Measurements from ENCODE around the gene HNRNPC. TPM values are rescaled to one million over a fixed set of nuclear protein-coding genes. Genes with fewer than 3 reads are reported as not detected.
"Not testable (repeated sequence)": the region's sequence is repeated elsewhere in the genome, so short reads cannot be mapped to it uniquely, and the experiment has no call there.

The HNRNPC gene
- total and polyA plus RNA-seq, 9 of the 15 experiments (the other 6 are each of a cell fraction or from before 2014, with no cell fraction given) = 679 to 1,557 (median 1,191) TPM

GRCh38 chr14:21212824-21213223 is 56.4 kb downstream of the HNRNPC start:
- H3K9me3 ChIP-seq (replicated peaks; ENCODE audit: control insufficient read depth, insufficient read depth, low read depth, low read length); POLR2A ChIA-PET; CTCF ChIA-PET (ENCODE audit: low intra/inter-chr PET ratio); H3K9ac ChIP-seq (ENCODE audit: insufficient read depth in 1 of 2, low read depth in 2 of 2, low read length in 2 of 2); ATAC-seq; H3K4me1 ChIP-seq (replicated peaks in 1 of 2; ENCODE audit: control insufficient read depth in 2 of 2, insufficient read depth in 2 of 2, low read length in 2 of 2); H3K27me3 ChIP-seq (ENCODE audit: control insufficient read depth in 2 of 2, insufficient read depth in 2 of 2, low read length in 2 of 2); H2AFZ ChIP-seq (ENCODE audit: low read depth, low read length); intact Hi-C loops (cut with micrococcal nuclease); H3K9me1 ChIP-seq (ENCODE audit: control insufficient read depth, insufficient read depth, low read length); FAIRE-seq; H3K27ac ChIP-seq (ENCODE audit: extremely low read depth, low read depth, low read length); H4K20me1 ChIP-seq (replicated peaks; ENCODE audit: control insufficient read depth, insufficient read depth, low read length); DNase-seq (ENCODE audit: extremely low read depth in 1 of 4, low spot score in 3 of 4); BruUV-seq (replicated peaks); in situ Hi-C loops (cut with MboI); H3K4me3 ChIP-seq; H3K4me2 ChIP-seq (ENCODE audit: insufficient read depth, low read length): not testable (repeated sequence)
- 91% methylated on average over 7 of the region's 8 CpGs for WGBS (ENCODE audit: insufficient coverage, low coverage, missing lambda C conversion rate)
- Histone ChIP-seq H3K79me2 (ENCODE audit: control insufficient read depth, insufficient read depth, low read length) (peaks cover 57% of the 10 kb centered on the region), H3K36me3 (ENCODE audit: control insufficient read depth, insufficient read depth, low read length) (peaks cover 93% of the 10 kb centered on the region)

- Histone ChIP-seq H3K9ac (ENCODE audit: insufficient read depth in 1 of 2, low read depth in 2 of 2, low read length in 2 of 2) (no peak overlapping the region), H3K27ac (ENCODE audit: extremely low read depth, low read depth, low read length) (no peak overlapping the region), H4K20me1 (replicated peaks; ENCODE audit: control insufficient read depth, insufficient read depth, low read length) (peaks cover 5% of the 10 kb centered on the region; the same call in 1 of the 2 replicates), H3K36me3 (ENCODE audit: control insufficient read depth, insufficient read depth, low read length) (peaks cover 93% of the 10 kb centered on the region), H3K4me3 (no peak overlapping the region), H3K4me2 (ENCODE audit: insufficient read depth, low read length) (no peak overlapping the region), H3K9me3 (replicated peaks; ENCODE audit: control insufficient read depth, insufficient read depth, low read depth, low read length) (no peaks in the 10 kb centered on the region), H3K9me1 (ENCODE audit: control insufficient read depth, insufficient read depth, low read length) (no peaks in the 10 kb centered on the region), H3K79me2 (ENCODE audit: control insufficient read depth, insufficient read depth, low read length) (peaks cover 44% of the 10 kb centered on the region), H2AFZ (ENCODE audit: low read depth, low read length) (no peak overlapping the region), H3K4me1 (replicated peaks in 1 of 2; ENCODE audit: control insufficient read depth in 2 of 2, insufficient read depth in 2 of 2, low read length in 2 of 2) (no peaks in the 10 kb centered on the region), H3K27me3 (ENCODE audit: control insufficient read depth in 2 of 2, insufficient read depth in 2 of 2, low read length in 2 of 2) (no peaks in the 10 kb centered on the region)
- WGBS (ENCODE audit: insufficient coverage, low coverage, missing lambda C conversion rate) = 78% methylated on average over 2 of the region's 3 CpGs
- ATAC-seq = no peak
- CTCF ChIA-PET (ENCODE audit: low intra/inter-chr PET ratio) = no interaction called here
- BruUV-seq (replicated peaks) = no TSS peak
- DNase-seq (ENCODE audit: extremely low read depth in 1 of 4, low spot score in 3 of 4) = no peak
- POLR2A ChIA-PET = no interaction called here
- intact Hi-C loops (cut with micrococcal nuclease) = no loop called here
- no peak for FAIRE-seq
- in situ Hi-C loops (cut with MboI) = no loop called here
- TF ChIP-seq RBM39 (optimal IDR thresholded peaks at IDR 0.05; ENCODE audit: low read depth, low read length) (no peak), NRF1 (conservative IDR thresholded peaks at IDR 0.05 in 1 of 2, IDR thresholded peaks at IDR 0.05 in 1 of 2) (no peak), SOX6 (IDR thresholded peaks at IDR 0.05) (no peak), SIX5 (IDR thresholded peaks at IDR 0.05; ENCODE audit: borderline replicate concordance in 1 of 2, insufficient read depth in 1 of 2, low read depth in 1 of 2, low read length in 2 of 2) (no peak), ZNF507 (tag; conservative IDR thresholded peaks at IDR 0.05) (no peak), MLX (CRISPR knock-in tag; conservative IDR thresholded peaks at IDR 0.05) (no peak), PCBP1 (IDR thresholded peaks at IDR 0.05; ENCODE audit: low read depth, low read length, poor library complexity, severe bottlenecking) (no peak), PBX2 (CRISPR knock-in tag; IDR thresholded peaks at IDR 0.05; ENCODE audit: low read depth) (no peak), PBX2 (tag; conservative IDR thresholded peaks at IDR 0.05; ENCODE audit: low read depth) (no peak)
- TF ChIP-seq, protein P1, sequence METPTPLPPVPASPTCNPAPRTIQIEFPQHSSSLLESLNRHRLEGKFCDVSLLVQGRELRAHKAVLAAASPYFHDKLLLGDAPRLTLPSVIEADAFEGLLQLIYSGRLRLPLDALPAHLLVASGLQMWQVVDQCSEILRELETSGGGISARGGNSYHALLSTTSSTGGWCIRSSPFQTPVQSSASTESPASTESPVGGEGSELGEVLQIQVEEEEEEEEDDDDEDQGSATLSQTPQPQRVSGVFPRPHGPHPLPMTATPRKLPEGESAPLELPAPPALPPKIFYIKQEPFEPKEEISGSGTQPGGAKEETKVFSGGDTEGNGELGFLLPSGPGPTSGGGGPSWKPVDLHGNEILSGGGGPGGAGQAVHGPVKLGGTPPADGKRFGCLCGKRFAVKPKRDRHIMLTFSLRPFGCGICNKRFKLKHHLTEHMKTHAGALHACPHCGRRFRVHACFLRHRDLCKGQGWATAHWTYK (CRISPR knock-in tag; IDR thresholded peaks at IDR 0.05) = no peak
Observed at GRCh38 chr14:21211509-21211908, 57.7 kb downstream of the HNRNPC start.
